ENCODE data around the gene PKN2.

Gene PKN2

DNA sequence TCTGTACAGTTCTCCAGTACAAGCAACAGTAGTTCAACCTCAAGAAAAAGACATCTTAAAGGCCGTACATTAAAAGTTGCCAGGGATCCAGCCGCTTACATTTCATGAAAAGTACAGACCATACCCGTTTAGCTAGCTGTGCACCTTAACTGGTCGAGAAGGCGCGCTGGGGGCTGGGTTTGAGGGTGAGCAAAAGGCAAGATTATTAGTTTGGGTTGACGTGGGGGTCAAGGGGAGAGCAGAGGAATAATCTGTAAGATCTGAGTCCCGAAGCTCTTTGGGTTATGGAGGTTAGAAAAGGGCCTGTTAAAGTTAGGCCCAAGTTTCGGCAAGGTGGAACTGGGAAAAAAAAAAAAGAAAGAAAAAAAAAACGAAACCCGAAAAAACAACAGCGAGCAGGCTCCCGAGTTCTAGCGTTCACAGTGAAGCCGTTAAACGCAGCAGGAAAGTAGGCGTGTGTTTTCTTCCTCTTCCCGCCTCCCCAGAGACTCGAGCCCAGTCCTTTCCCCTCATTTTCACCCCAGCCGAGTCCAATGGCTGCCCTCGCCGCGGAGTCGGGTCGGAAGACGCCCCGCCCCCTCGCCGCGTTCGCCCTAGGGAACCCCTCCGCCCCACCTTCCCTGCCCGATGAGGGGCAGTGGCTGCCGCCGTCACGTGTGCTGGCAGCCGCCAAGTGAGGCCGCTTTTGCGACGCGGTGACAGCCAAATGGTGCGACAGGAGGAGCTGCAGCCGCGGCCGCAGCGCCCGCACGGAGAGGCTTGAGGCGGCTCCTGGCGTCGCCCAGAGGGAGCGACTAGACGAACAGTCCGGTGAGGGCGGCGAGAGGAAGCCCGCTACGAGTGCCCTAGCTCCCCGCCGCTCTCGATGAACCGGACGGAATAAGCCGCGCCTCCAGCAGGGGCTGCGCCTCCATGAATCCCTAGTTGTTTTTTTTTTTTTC is at the start of gene PKN2:
TSS of gene PKN2 (plus strand) at position 733 of the 941 bp plus-strand sequence. CDS start 308 bp downstream, outside the sequence.
- DNase-seq (ENCODE audit: low spot score), result peak; percentile 97

- no peak for DNase-seq (ENCODE audit: low spot score)
Measured at GRCh38 chr1:88634538-88634937, 49.5 kb upstream of the PKN2 start.

DNA sequence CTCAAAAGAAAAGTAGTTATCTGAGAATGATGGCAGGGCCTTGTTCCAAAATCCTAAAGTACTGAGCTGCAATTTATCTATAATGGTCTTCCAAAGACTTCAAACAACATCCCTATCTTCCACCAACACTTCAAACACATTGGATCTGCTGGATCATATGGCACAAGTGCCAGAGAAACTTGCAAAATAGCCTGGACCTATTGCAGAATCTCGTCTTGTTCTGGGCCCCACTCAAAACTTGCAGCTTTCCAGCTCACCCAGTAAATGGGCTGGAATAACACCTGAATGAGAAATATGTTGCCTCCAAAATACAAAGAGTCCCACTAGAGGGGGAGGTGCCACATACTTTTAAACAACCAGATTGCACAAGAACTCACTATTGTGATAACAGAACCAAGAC is 44.0 kb upstream of the PKN2 start:
- DNase-seq (ENCODE audit: low spot score), result no peak

- no peak for DNase-seq (ENCODE audit: low spot score)
Measured at GRCh38 chr1:88645886-88646285, 38.2 kb upstream of the PKN2 start.

DNA sequence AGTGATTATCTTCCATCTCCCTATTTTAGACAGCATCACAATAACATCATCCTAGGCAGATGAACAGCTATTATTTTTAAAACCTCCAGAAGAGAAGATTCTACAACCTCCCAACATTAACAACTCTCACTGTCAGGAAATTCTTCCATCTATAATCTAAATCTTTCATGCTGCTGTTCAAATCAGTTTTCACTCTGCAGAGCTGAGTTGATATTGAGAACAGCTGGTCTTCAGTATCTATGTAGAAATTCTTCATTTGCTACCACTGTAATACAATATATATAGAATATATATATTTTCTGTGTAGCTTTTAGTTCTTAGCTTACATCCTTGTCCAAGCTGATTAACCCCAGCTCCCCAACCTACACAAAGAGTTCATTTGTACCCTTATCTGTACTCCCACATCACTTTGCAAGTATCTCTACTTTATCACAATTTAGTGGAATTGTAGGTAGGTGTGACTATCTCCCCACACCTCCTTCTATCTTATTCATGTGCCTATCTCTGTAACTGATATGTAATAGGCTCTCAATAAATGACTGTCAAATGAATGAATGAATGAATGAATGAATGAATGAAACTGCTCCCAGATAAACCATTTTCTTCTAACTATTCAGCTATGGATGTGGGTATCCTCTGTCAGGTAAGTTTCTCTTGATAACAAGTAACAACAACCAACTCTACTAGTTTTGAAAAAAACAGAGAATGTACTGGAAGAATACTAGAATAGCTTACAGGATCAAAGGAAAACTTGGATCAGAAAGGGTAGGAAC is 37.4 kb upstream of the PKN2 start:
- DNase-seq (ENCODE audit: low spot score), result no peak

- DNase-seq (ENCODE audit: low spot score), result no peak
Measured at GRCh38 chr1:88647249-88647645, 36.8 kb upstream of the PKN2 start.

- DNase-seq (ENCODE audit: low spot score), result no peak
Measured at GRCh38 chr1:88647749-88648415, 36.2 kb upstream of the PKN2 start.

DNA sequence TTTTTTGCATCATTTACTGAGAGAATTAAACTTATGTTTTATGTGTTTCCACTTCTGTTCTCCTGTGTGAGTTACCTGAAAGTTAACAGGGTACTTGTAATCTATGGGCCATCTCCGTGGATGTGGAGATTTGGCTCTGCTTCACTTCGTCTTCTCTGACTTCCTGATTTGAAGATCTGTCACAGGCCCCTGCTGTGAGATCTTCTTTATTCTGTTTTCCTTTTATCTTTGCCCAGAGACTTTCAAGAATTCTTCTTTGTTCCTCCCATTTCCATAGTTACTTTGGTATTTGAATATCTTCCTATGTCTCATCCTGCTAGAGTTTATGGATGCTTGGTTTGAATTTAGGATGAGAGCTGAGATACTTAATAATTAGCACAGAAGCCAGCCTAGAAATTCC is 35.4 kb upstream of the PKN2 start:
- no peak for DNase-seq (ENCODE audit: low spot score)

DNA sequence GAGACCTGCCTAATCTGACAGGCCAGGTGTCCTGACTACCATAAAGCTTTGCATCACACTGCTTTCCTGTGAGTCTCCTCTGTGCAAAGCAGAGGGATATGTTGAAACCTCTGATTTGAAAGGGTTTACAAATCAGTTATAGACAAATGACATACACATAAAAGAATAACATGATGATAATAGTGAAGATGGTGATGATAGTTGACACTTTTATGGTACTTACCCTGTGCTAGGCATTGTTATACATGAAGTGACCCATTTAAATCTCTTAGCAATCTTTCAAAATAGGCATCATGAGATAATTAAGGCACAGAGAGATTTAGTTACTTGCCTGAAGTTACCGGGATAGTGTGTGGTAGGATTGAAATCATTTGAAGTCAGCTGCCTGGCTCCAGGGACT is 34.1 kb upstream of the PKN2 start:
- no peak for DNase-seq (ENCODE audit: low spot score)

DNA sequence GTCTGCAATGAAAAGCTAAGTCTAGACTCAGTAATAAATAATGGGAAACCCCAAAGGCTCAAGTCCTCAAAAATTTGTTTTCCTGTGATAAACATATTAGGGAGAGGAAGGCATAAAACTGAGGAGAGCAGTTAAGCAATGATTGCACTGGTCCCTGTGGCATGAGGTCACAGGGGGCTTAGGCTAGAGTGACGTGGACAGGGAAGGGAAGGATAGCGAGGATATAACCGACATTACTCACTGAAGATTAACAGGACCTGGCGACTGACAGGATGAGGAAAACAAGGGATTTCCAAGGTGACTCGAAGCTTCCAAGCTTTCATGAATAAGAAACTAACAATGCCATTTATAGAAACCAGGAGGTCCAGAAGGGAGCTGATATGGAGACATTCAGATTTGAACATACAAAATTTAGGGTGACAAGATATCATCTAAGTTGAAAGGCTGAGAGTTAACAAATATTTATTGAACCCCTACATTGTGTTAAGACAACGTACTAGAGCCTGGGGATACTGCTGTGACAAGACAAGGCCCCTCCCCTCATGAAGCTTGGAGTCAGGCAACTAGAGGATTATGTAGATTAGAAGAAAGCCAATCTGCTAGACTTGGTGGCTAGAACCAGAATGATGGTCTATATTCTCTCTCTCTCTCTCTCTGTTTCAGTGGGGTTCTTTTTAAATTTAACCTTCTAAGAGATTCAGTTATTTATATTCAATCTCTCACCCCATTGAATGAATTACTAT is 33.2 kb upstream of the PKN2 start:
- no peak for DNase-seq (ENCODE audit: low spot score)

DNA sequence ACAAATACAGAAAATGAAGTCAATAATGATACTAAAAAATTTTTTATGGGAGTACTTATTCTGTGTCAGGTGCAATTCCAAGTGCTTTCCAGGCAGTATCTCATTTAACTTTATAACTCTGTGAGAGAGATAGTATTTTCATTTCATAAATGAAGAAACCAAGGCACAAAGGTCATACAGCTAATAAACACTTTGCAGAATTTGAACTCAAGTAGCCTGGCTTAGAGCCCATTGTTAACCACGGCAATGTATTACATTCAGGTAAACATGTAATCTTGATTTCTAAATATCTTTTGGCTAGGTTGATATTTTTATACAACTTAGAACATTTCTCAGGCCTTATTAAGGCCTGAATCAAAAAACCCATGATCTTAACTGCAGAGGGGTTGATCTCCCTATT is 28.9 kb upstream of the PKN2 start:
- no peak for DNase-seq (ENCODE audit: low spot score)

DNA sequence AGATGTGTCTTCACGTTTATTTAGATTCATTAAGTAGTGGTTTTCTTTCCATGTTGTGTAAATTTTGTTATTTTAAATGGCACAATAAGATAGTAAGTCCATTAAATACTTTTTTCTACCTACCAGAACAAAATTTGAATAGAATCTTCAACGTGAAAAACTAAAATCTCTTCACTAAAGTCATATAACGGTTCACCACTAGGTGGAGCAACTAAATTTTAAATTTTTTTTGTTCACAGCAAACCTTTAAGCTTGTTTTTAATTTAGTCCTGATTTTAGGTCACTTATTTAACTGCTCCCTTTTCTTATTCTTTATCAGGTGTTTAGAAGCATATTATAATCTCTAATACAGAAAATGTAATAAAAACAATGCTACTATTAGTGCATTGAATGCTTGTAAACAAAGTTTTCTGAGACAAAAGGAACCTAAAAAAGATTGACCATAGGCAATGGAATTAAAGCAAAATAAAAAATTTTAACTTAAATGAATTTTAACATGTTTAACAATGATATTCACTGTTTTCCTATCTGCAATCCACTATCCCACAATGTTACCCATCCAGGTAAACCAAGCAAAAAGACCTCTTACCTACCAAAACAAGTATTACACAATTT is 28.3 kb upstream of the PKN2 start:
- DNase-seq (ENCODE audit: low spot score), result peak; percentile 45

DNA sequence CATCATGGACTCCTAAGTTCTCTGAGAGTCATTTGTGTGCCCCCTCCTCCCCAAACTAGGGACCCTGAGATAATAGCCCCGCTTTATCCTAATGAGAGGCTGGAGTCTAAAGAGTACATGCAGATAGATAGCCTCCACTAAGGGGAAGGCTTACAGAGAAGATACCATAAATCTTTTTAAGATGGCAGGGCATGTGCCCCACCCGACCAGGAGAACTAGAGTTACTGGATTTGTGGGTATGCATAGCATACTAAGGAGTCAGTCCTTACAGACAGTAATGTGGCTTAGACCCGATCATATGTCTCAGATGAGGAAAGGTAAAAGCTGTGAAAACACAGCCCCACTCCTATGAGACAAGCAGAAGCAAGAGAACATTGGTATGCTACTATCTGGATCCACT is 25.7 kb upstream of the PKN2 start:
- no peak for DNase-seq (ENCODE audit: low spot score)

DNA sequence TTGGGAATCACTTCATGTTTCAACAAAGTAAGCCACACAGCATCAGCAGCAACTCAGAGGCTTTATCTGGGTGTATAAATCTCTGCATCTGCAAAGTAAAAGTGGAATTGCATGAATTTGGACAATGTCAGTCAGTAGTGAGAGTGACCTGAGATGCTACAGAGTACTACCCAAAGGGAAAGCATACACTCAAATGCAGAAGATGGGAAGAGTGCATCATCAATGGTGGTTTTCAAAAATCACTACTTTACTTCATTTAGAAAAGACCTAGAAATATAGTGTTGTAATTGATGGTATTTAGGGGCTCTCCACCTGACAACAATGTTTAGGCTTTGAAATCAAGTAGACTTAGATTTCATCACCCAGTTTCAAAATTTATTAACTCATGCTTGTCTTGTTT is 24.5 kb upstream of the PKN2 start:
- DNase-seq (ENCODE audit: low spot score), result no peak

DNA sequence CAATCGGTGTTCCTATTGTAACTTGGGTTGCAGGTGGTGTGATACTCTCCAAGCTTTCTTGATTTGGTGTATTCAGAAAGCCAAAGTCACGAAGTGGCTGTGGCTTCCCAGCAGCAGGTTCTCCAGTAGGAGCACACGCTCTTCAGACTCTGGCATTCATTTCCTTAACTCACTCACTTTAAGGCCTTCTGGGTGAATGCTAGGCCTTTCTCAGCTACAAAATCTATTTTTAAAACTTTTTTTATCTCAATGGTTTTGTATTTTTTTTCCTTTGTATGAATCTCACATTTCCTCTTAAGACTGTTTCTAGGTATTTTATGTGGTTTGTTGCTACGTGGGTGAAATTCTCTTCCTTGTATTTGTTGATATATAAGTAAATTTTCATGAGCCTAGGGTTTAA is 22.9 kb upstream of the PKN2 start:
- no peak for DNase-seq (ENCODE audit: low spot score)

GRCh38 chr1:88661951-88662699 is 21.9 kb upstream of the PKN2 start:
- no peak for DNase-seq (ENCODE audit: low spot score)

DNA sequence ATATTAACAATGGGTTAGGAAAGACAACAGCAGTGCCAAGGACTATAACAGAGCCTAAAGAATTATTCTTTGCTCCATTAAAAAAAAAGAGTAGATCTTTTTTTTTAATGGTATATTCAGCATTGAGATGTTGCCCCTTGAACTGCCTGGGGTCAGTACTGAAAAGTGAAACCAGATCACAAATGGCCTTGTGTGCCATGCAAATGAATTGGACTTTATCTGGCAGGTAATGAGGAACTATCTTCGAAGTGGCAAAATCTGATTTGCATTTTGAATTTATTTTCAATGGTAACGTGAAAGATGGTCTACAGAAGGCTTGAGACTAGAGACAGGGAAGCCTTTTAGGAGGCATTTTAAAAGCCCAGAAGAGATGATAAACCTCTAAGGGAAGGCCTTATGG is 21.4 kb upstream of the PKN2 start:
- DNase-seq (ENCODE audit: low spot score), result no peak

DNA sequence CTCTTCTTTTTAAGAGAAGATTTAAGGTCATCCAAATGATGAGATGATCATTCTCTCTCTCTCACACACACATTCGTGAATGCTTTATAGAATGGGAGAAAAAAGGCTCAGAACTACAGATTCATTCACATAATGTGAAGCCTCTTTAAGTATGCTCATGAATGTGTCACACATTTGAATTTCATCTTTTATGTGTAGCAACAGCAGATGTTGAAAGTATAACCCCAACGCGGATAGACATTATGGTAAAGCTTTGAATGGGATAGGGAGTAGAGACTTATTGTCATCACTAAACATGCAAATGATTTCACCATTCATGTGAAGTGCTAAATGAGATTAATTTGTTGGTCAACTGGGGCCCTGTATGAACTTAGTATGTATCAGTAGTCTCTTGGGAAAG is 15.7 kb upstream of the PKN2 start:
- DNase-seq (ENCODE audit: low spot score), result no peak

DNA sequence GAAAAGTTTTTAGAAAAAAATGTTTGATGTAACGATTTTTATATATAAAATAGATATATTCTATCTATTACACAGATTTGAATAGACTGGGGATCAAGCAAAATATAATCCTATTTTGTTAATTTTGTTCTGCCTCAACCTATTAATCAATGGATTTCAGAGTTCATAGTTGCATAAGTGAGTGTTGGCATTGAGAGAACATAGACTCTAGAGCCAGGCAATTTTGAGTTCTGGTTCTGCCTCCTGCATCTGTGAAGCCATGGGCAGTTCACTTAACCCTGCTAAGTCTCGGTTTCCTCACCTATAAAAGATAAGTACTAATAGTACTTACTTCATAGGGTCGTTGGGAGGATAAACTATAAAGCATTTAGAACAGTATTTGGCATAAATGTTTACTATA is 13.6 kb upstream of the PKN2 start:
- DNase-seq (ENCODE audit: low spot score), result no peak

DNA sequence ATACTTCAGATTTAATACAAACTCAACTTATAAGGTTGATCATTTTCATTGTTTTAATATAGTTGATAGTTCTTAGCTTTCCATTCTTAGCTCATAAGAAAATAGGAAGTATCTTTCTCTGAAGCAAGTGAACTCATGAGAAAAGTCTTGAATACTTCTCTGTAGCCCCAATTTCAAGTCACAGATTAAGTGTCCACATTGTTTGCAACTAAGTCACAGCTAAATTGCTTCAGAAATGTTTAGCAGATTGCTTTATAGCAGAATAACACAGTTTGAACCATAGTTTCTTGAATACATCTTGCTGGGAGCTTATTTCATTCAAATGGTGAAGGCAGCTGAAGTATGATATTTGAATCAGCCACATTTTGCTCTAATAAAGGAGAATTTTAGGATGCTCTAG is 10.6 kb upstream of the PKN2 start:
- DNase-seq (ENCODE audit: low spot score), result no peak

- no peak for DNase-seq (ENCODE audit: low spot score)
Measured at GRCh38 chr1:88678405-88678804, 5.7 kb upstream of the PKN2 start.
